GM12878 (cell line): Measurements from ENCODE around the gene FAM120B. TPM values are rescaled to one million over a fixed set of nuclear protein-coding genes. Genes with fewer than 3 reads are reported as not detected.

ENCODE experiments used
- CBX3 ChIP-seq: fragments of 200-600 bp; sonication (generic); IDR thresholded peaks from 2 replicates; pipeline ENCODE4 v1.6.1; 2016; ENCODE audit warnings: low read depth, borderline replicate concordance
- CHD4 ChIP-seq: fragments of 200-600 bp; sonication (generic); IDR thresholded peaks from 2 replicates; pipeline ENCODE4 v1.6.1; 2016; ENCODE audit warnings: mild to moderate bottlenecking
- FOS ChIP-seq: IDR thresholded peaks from 3 replicates; pipeline ENCODE4 v1.6.1; 2011; ENCODE audit warnings: borderline replicate concordance; ENCODE audit not compliant: insufficient read length; ENCODE audit errors: extremely low read depth
- GABPA ChIP-seq: IDR thresholded peaks from 2 replicates; pipeline ENCODE4 v1.6.1; 2014; ENCODE audit warnings: antibody characterized with exemption, low read depth, mild to moderate bottlenecking, inconsistent platforms
- JUND ChIP-seq: IDR thresholded peaks from 2 replicates; pipeline ENCODE4 v1.6.1; 2012; ENCODE audit warnings: low read depth, mild to moderate bottlenecking, low read length, improper control_type of control experiment, moderate library complexity
- NFIC ChIP-seq: IDR thresholded peaks from 2 replicates; pipeline ENCODE4 v1.6.1; 2012; ENCODE audit warnings: low read depth, mild to moderate bottlenecking, inconsistent platforms, low read length, moderate library complexity
- RBBP5 ChIP-seq: fragments of 200-600 bp; sonication (generic); conservative IDR thresholded peaks from 2 replicates; pipeline ENCODE4 v1.6.1; 2016
- RELA ChIP-seq: fragments of 450-650 bp; IDR thresholded peaks from 2 replicates; pipeline ENCODE4 v1.8.0; 2014; ENCODE audit warnings: borderline replicate concordance; ENCODE audit not compliant: partially characterized antibody
- SREBF1 ChIP-seq: IDR thresholded peaks from 2 replicates; pipeline ENCODE4 v1.6.1; 2012; ENCODE audit warnings: mild to moderate bottlenecking, low read length
- STAT3 ChIP-seq: IDR thresholded peaks from 2 replicates; pipeline ENCODE4 v1.6.1; 2011; ENCODE audit warnings: low read depth, low read length, improper control_type of control experiment
- ZNF207 ChIP-seq: fragments of 450-650 bp; IDR thresholded peaks from 2 replicates; pipeline ENCODE4 v1.6.1; 2014; ENCODE audit warnings: antibody characterized with exemption, mild to moderate bottlenecking, borderline replicate concordance
- ZNF217 ChIP-seq: fragments of 450-650 bp; IDR thresholded peaks from 2 replicates; pipeline ENCODE4 v1.6.1; 2017; ENCODE audit warnings: antibody characterized with exemption, mild to moderate bottlenecking
- ZNF592 ChIP-seq: fragments of 450-650 bp; IDR thresholded peaks from 2 replicates; pipeline ENCODE4 v1.6.1; 2017; ENCODE audit warnings: mild to moderate bottlenecking, moderate library complexity
- polyA plus RNA-seq, 11 experiments: library from polyadenylated mRNA; depleted of rRNA in 4 of 11; unstranded in 6 of 11; stranded (reverse) in 5 of 11; fragments of >200 nt; fragmentation: Nextera tagmentation in 4 of 11; fragmentation: Illumina TruSeq in 1 of 11; extraction: Ambion mirVana in 4 of 11; extraction: Trizol in 1 of 11; gene quantifications; 1 replicate in 1 of 11; 2 replicates in 10 of 11; pipeline versions ENCODE4 v1.2.1 to v1.2.3, GENCODE V29; 2011 to 2016; ENCODE audit warnings: inconsistent platforms in 2 of 11, missing spikeins in 2 of 11, low read depth in 1 of 11
- total RNA-seq, 4 experiments: library from RNA; depleted of rRNA in 3 of 4; stranded (reverse); fragments of >200 nt in 3 of 4; fragmentation: Illumina TruSeq in 1 of 4; extraction: Trizol in 1 of 4; gene quantifications; 2 replicates each; pipeline versions ENCODE4 v1.2.1 to v1.2.3, GENCODE V29; 2013 to 2021
- TF ChIP-seq, protein P1 (sequence below): fragments of 450-650 bp; formaldehyde crosslinking; IDR thresholded peaks from 2 replicates; pipeline ENCODE4 v1.4.0; 2022; ENCODE audit warnings: mild to moderate bottlenecking, moderate library complexity
- TF ChIP-seq, protein P2 (sequence below): IDR thresholded peaks from 2 replicates; pipeline ENCODE4 v1.6.1; 2011; ENCODE audit warnings: mild to moderate bottlenecking, low read depth, low read length, moderate library complexity; ENCODE audit not compliant: insufficient replicate concordance

Gene FAM120B
- total and polyA plus RNA-seq, 10 of the 15 experiments (the other 5 are each of a cell fraction or from before 2014, with no cell fraction given), result 3.3 to 21.6 (median 15.3) TPM

GRCh38 chr6:170371588-170371987 lies 65.0 kb downstream of the FAM120B start (continued):
- TF ChIP-seq, protein P1, sequence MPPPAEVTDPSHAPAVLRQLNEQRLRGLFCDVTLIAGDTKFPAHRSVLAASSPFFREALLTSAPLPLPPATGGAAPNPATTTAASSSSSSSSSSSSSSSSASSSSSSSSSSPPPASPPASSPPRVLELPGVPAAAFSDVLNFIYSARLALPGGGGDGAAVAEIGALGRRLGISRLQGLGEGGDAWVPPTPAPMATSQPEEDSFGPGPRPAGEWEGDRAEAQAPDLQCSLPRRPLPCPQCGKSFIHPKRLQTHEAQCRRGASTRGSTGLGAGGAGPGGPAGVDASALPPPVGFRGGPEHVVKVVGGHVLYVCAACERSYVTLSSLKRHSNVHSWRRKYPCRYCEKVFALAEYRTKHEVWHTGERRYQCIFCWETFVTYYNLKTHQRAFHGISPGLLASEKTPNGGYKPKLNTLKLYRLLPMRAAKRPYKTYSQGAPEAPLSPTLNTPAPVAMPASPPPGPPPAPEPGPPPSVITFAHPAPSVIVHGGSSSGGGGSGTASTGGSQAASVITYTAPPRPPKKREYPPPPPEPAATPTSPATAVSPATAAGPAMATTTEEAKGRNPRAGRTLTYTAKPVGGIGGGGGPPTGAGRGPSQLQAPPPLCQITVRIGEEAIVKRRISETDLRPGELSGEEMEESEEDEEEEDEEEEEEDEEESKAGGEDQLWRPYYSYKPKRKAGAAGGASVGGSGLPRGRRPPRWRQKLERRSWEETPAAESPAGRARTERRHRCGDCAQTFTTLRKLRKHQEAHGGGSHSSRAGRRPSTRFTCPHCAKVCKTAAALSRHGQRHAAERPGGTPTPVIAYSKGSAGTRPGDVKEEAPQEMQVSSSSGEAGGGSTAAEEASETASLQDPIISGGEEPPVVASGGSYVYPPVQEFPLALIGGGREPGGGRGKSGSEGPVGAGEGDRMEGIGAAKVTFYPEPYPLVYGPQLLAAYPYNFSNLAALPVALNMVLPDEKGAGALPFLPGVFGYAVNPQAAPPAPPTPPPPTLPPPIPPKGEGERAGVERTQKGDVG (CRISPR knock-in tag), result no peak
- TF ChIP-seq ZNF207 (no peak), SREBF1 (no peak), RBBP5 (no peak), GABPA (no peak), FOS (no peak), ZNF217 (no peak), ZNF592 (no peak), STAT3 (no peak), NFIC (no peak), CHD4 (no peak), JUND (no peak), CBX3 (no peak), RELA (no peak)
- TF ChIP-seq, protein P2, sequence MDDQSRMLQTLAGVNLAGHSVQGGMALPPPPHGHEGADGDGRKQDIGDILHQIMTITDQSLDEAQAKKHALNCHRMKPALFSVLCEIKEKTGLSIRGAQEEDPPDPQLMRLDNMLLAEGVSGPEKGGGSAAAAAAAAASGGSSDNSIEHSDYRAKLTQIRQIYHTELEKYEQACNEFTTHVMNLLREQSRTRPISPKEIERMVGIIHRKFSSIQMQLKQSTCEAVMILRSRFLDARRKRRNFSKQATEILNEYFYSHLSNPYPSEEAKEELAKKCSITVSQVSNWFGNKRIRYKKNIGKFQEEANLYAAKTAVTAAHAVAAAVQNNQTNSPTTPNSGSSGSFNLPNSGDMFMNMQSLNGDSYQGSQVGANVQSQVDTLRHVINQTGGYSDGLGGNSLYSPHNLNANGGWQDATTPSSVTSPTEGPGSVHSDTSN, result no peak
